Lung (tissue), 12 donors: ENCODE results near the gene FAHD2A. TPM values are rescaled to one million over a fixed set of nuclear protein-coding genes. Genes with fewer than 3 reads are reported as not detected.
"Not testable (repeated sequence)": the region's sequence is repeated elsewhere in the genome, so short reads cannot be mapped to it uniquely, and the experiment has no call there.

Experiments
- ATAC-seq: fragments of 200-7000 bp; cut with Tn5 transposase; one replicate; pipeline ENCODE4 v1.9.1; 2020; ENCODE audit warnings: moderate number of reproducible peaks; ENCODE audit not compliant: insufficient read depth, low FRiP score
- DNase-seq, 3 donors: peaks; one replicate each; pipeline ENCODE4 v3.0.0-alpha.2; 2013 to 2017
- H3K27ac ChIP-seq, 2 donors: one replicate each; pipeline ENCODE4 v1.5.1; 2013; ENCODE audit warnings: mild to moderate bottlenecking in 2 of 2, moderate library complexity in 2 of 2, control low read depth in 1 of 2, inconsistent platforms in 1 of 2, low read depth in 1 of 2, low read length in 1 of 2
- H3K27me3 ChIP-seq, 3 donors: one replicate each; pipeline ENCODE4 v1.5.1; 2013; ENCODE audit warnings: low read length in 2 of 3; ENCODE audit not compliant: control insufficient read depth in 3 of 3, insufficient read depth in 3 of 3
- H3K36me3 ChIP-seq, 4 donors: one replicate each; pipeline ENCODE4 v1.5.1; 2013; ENCODE audit warnings: low read length in 4 of 4, mild to moderate bottlenecking in 1 of 4, moderate library complexity in 1 of 4; ENCODE audit not compliant: control insufficient read depth in 4 of 4, insufficient read depth in 4 of 4
- H3K4me1 ChIP-seq, 5 donors: one replicate each; pipeline ENCODE4 v1.5.1; 2013; ENCODE audit warnings: low read length in 5 of 5, mild to moderate bottlenecking in 2 of 5, moderate library complexity in 1 of 5; ENCODE audit not compliant: control insufficient read depth in 5 of 5, insufficient read depth in 5 of 5
- H3K4me3 ChIP-seq: one replicate; pipeline ENCODE4 v1.5.1; 2013; ENCODE audit warnings: mild to moderate bottlenecking, control low read depth, moderate library complexity
- H3K9ac ChIP-seq, 2 donors: one replicate each; pipeline ENCODE4 v1.5.1; 2013; ENCODE audit warnings: low read length in 2 of 2, control low read depth in 1 of 2; ENCODE audit not compliant: insufficient read depth in 1 of 2
- H3K9me3 ChIP-seq, 4 donors: one replicate each; pipeline ENCODE4 v1.5.1; 2013; ENCODE audit warnings: low read length in 3 of 4, mild to moderate bottlenecking in 1 of 4, moderate library complexity in 1 of 4; ENCODE audit not compliant: control insufficient read depth in 4 of 4, insufficient read depth in 3 of 4
- WGBS, 2 donors: extraction: QIAGEN DNeasy Blood & Tissue Kit; methylation state at CpG; one replicate each; pipeline ENCODE4 v1.1.7; 2013; 5-methylcytosine and 5-hydroxymethylcytosine counted together
- polyA plus RNA-seq, 2 donors: library from polyadenylated mRNA; stranded (reverse); fragments of 200-250 nt; gene quantifications; one replicate each; pipeline ENCODE4 v1.2.1, GENCODE V29; 2013
- total RNA-seq, 2 donors: library from RNA; depleted of rRNA in 1 of 2; stranded (reverse); fragments of >200 nt in 1 of 2; gene quantifications; one replicate each; pipeline ENCODE4 v1.2.1, GENCODE V29; 2014 to 2021
- TF ChIP-seq, protein P1 (sequence below): IDR thresholded peaks from 2 replicates; pipeline ENCODE4 v1.5.1; 2012; ENCODE audit warnings: mild to moderate bottlenecking; ENCODE audit errors: control extremely low read depth, extremely low read depth
- donor health status: control.
- donor health status: control.
- donor health status: Bipolar disorder and iron deficiency.
- donor health status: healthy.
- donor health status: DM: yes; HTN: yes; CAD: no.

Gene FAHD2A
- total and polyA plus RNA-seq, 4 donors, result 12.6 to 38.3 (median 19.6) TPM

DNA sequence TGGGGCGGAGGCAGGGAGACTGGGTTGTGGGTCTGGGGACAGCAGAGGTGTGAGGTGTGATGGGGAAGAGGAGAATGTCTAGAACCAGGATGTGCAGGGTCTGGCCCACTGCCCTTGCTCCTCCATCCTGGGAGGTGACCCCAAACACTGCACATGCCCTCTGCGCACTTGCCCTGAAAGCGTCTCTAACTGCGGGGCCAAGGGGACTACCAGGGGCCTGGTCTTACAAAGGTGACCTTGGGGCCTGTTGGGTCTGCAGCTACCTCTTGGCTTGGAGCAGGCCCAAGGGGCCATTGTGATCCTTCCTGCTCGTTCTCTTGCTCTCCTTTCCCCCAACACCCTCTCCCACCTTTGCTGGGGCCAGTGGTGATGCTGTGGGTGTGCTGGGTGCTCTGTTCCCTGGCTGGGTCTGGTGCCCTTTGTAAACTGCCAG lies 48.0 kb upstream of the FAHD2A start:
- Histone ChIP-seq H3K9me3 (peaks cover 0 to 4% (median 0%) of the 10 kb centered on the region in 4 donors), H3K36me3 (no peaks in the 10 kb centered on the region)
- no peak for ATAC-seq

DNA sequence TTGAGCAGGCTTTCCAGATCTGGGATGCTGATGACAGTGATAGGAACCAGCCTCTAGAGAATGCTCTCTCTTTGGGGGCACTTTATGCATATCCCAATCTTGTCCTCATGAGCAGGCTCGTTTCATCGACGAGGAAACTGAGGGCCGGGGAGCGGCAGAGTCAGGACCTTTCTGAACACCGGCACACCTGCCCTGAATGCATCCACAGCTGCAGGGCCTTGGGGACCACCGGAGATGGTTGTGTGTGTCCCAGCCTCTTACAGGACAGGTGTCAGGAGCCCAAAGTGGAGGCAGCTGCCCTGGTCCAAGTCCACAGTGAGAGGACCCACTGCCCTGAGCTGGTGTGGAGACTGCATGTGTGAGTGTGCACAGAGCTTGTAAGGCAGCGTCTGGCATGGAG lies 47.6 kb upstream of the FAHD2A start:
- Histone ChIP-seq H3K27ac (no peak overlapping the region), H3K9ac (no peak overlapping the region)
- DNase-seq, result no peak

More for the DNA sequence above, 48.0 kb upstream of the FAHD2A start:
- Histone ChIP-seq H3K4me1 (no peaks in the 10 kb centered on the region), H3K9ac (no peak overlapping the region), H3K27me3 (no peaks in the 10 kb centered on the region), H3K27ac (no peak overlapping the region), H3K4me3 (no peak overlapping the region)
- DNase-seq, result no peak
- WGBS, 2 donors, result 91 to 94% methylated on average over 5 of the region's 5 CpGs
- TF ChIP-seq, protein P1, sequence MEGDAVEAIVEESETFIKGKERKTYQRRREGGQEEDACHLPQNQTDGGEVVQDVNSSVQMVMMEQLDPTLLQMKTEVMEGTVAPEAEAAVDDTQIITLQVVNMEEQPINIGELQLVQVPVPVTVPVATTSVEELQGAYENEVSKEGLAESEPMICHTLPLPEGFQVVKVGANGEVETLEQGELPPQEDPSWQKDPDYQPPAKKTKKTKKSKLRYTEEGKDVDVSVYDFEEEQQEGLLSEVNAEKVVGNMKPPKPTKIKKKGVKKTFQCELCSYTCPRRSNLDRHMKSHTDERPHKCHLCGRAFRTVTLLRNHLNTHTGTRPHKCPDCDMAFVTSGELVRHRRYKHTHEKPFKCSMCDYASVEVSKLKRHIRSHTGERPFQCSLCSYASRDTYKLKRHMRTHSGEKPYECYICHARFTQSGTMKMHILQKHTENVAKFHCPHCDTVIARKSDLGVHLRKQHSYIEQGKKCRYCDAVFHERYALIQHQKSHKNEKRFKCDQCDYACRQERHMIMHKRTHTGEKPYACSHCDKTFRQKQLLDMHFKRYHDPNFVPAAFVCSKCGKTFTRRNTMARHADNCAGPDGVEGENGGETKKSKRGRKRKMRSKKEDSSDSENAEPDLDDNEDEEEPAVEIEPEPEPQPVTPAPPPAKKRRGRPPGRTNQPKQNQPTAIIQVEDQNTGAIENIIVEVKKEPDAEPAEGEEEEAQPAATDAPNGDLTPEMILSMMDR, result no peak

GRCh38 chr2:95355486-95355885 lies 47.0 kb upstream of the FAHD2A start:
- H3K4me3 ChIP-seq, H3K27me3 ChIP-seq, DNase-seq, H3K9ac ChIP-seq, H3K4me1 ChIP-seq, H3K36me3 ChIP-seq, H3K27ac ChIP-seq, ATAC-seq, H3K9me3 ChIP-seq: not testable (repeated sequence)
- WGBS, 2 donors, result 91 to 95% methylated on average over 4 to 5 of the region's 5 CpGs

More for the DNA sequence above, 47.6 kb upstream of the FAHD2A start:
- peaks cover 0 to 4% (median 0%) of the 10 kb centered on the region in 4 donors for H3K9me3 ChIP-seq
- H3K4me3 ChIP-seq, result no peak overlapping the region
- H3K4me1 ChIP-seq, result no peaks in the 10 kb centered on the region
- 91 to 94% methylated on average over 8 of the region's 8 CpGs for WGBS, 2 donors
- no peaks in the 10 kb centered on the region for H3K27me3 ChIP-seq
- TF ChIP-seq, protein P1, result no peak
- ATAC-seq, result no peak
- no peaks in the 10 kb centered on the region for H3K36me3 ChIP-seq

DNA sequence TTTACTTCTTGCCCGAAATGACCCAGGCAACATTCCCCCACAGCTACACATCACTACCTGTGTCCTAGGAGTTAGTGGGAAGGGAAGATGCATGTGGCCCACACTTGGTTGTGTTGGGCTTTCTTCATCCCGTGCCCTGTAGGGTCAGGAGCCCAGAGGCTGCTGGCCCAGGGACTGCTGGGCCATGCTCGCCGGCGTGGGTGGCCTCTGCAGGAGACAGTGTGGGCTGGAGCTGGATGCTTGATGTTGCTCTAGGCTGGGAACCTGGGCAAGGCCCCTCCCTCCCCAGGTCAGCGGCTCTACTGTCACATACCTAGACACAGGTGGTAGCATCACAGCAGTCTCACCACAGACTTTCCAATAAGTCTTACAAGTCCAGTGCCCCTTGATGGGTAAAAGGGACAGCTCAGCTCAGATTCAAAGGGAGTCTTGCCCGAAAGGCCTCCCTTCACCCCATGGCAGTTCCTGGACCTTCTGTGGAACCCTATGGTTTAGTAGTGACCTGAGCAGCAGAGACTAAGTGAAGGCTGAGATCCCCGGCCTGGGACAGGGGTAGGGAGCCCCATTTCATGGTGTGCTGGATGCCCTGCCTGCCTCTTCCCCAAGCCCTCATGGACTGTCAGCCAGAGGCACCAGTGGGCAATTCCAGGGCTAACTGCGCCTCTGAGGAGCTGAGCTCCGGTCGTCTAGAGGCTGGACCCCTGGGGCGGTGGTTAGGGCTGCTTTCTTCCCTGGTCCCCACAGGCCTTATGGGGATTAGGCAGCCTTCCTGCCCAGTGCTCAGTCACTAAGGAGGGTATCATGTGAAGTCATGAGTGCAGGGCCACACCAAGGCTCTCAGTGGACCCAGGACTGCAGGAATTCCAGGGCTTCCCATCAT lies 45.4 kb upstream of the FAHD2A start:
- no peak overlapping the region for H3K27ac ChIP-seq
- H3K4me1 ChIP-seq, result no peaks in the 10 kb centered on the region
- H3K27me3 ChIP-seq, result no peaks in the 10 kb centered on the region
- H3K9me3 ChIP-seq, result peaks cover 0 to 4% (median 0%) of the 10 kb centered on the region in 4 donors
- H3K36me3 ChIP-seq, result no peaks in the 10 kb centered on the region
- DNase-seq (peak in 1 of 3 donors; percentile 9), ATAC-seq (no peak)
- WGBS, 2 donors, result 89 to 93% methylated on average over 12 of the region's 12 CpGs
- H3K4me3 ChIP-seq, result no peak overlapping the region
- H3K9ac ChIP-seq, result no peak overlapping the region
- TF ChIP-seq, protein P1, result no peak
